ENCODE measurements around the gene F2RL1. TPM values are rescaled to one million over a fixed set of nuclear protein-coding genes. Genes with fewer than 3 reads are reported as not detected.

The F2RL1 gene
- total RNA-seq, 1 experiment from 2014 or later, result 37.3 TPM

GRCh38 chr5:76800579-76800978 lies 18.3 kb upstream of the F2RL1 start (continued):
- TF ChIP-seq, protein P1, sequence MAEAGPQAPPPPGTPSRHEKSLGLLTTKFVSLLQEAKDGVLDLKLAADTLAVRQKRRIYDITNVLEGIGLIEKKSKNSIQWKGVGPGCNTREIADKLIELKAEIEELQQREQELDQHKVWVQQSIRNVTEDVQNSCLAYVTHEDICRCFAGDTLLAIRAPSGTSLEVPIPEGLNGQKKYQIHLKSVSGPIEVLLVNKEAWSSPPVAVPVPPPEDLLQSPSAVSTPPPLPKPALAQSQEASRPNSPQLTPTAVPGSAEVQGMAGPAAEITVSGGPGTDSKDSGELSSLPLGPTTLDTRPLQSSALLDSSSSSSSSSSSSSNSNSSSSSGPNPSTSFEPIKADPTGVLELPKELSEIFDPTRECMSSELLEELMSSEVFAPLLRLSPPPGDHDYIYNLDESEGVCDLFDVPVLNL (CRISPR knock-in tag; IDR thresholded peaks at IDR 0.05; ENCODE audit: borderline replicate concordance, low read depth), result no peak
- TF ChIP-seq ZNF219 (CRISPR knock-in tag; IDR thresholded peaks at IDR 0.05; ENCODE audit: borderline replicate concordance), result no peak
- no peak for TF ChIP-seq FOXP4 (CRISPR knock-in tag; IDR thresholded peaks at IDR 0.05)
- TF ChIP-seq, protein P2, sequence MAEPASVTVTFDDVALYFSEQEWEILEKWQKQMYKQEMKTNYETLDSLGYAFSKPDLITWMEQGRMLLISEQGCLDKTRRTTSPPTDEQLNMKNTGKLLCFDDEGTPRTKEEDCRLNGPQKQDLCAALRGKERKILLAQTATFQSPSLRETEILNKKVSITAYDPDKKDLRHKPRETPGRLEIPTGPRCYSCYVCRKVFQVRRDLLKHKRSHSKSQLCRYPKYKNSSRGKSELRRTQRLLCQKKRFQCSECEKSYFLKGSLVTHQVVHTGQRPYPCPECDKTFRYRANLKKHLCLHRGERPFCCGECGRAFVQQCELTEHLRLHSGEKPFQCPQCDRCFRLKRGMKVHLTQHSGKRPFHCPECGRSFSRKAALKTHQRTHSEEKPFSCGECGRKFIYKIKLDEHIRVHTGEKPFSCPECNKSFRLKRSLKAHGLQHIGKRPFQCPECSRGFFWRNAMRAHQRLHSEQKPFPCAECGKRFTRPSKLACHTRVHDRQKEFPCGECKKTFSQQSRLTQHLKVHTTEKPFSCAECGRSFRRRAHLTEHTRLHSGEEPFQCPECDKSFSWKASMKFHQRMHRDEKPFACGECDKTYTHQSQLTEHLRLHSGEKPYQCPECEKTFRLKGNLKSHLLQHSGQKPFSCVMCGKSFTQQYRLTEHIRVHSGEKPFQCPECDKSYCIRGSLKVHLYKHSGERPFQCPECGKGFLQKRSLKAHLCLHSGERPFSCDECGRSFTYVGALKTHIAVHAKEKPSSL (CRISPR knock-in tag; conservative IDR thresholded peaks at IDR 0.05), result no peak
- no peak for TF ChIP-seq MXD4 (CRISPR knock-in tag; IDR thresholded peaks at IDR 0.05; ENCODE audit: borderline replicate concordance)
- no peak for TF ChIP-seq RORB (CRISPR knock-in tag; IDR thresholded peaks at IDR 0.05)
- TF ChIP-seq ATF1 (CRISPR knock-in tag; IDR thresholded peaks at IDR 0.05), result no peak
- TF ChIP-seq NR2C2 (CRISPR knock-in tag; IDR thresholded peaks at IDR 0.05), result no peak
- TF ChIP-seq ZNF138 (CRISPR knock-in tag; conservative IDR thresholded peaks at IDR 0.05), result no peak
- TF ChIP-seq FOXK1 (CRISPR knock-in tag; IDR thresholded peaks at IDR 0.05), result no peak
- TF ChIP-seq, protein P3, sequence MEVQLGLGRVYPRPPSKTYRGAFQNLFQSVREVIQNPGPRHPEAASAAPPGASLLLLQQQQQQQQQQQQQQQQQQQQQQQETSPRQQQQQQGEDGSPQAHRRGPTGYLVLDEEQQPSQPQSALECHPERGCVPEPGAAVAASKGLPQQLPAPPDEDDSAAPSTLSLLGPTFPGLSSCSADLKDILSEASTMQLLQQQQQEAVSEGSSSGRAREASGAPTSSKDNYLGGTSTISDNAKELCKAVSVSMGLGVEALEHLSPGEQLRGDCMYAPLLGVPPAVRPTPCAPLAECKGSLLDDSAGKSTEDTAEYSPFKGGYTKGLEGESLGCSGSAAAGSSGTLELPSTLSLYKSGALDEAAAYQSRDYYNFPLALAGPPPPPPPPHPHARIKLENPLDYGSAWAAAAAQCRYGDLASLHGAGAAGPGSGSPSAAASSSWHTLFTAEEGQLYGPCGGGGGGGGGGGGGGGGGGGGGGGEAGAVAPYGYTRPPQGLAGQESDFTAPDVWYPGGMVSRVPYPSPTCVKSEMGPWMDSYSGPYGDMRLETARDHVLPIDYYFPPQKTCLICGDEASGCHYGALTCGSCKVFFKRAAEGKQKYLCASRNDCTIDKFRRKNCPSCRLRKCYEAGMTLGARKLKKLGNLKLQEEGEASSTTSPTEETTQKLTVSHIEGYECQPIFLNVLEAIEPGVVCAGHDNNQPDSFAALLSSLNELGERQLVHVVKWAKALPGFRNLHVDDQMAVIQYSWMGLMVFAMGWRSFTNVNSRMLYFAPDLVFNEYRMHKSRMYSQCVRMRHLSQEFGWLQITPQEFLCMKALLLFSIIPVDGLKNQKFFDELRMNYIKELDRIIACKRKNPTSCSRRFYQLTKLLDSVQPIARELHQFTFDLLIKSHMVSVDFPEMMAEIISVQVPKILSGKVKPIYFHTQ (CRISPR knock-in tag; IDR thresholded peaks at IDR 0.05), result no peak
- no peak for TF ChIP-seq RELA (CRISPR knock-in tag; IDR thresholded peaks at IDR 0.05; ENCODE audit: borderline replicate concordance)
- TF ChIP-seq HMGA2 (CRISPR knock-in tag; IDR thresholded peaks at IDR 0.05), result no peak
- TF ChIP-seq, protein P4, sequence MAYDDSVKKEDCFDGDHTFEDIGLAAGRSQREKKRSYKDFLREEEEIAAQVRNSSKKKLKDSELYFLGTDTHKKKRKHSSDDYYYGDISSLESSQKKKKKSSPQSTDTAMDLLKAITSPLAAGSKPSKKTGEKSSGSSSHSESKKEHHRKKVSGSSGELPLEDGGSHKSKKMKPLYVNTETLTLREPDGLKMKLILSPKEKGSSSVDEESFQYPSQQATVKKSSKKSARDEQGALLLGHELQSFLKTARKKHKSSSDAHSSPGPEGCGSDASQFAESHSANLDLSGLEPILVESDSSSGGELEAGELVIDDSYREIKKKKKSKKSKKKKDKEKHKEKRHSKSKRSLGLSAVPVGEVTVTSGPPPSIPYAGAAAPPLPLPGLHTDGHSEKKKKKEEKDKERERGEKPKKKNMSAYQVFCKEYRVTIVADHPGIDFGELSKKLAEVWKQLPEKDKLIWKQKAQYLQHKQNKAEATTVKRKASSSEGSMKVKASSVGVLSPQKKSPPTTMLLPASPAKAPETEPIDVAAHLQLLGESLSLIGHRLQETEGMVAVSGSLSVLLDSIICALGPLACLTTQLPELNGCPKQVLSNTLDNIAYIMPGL (CRISPR knock-in tag; IDR thresholded peaks at IDR 0.05), result no peak

DNA sequence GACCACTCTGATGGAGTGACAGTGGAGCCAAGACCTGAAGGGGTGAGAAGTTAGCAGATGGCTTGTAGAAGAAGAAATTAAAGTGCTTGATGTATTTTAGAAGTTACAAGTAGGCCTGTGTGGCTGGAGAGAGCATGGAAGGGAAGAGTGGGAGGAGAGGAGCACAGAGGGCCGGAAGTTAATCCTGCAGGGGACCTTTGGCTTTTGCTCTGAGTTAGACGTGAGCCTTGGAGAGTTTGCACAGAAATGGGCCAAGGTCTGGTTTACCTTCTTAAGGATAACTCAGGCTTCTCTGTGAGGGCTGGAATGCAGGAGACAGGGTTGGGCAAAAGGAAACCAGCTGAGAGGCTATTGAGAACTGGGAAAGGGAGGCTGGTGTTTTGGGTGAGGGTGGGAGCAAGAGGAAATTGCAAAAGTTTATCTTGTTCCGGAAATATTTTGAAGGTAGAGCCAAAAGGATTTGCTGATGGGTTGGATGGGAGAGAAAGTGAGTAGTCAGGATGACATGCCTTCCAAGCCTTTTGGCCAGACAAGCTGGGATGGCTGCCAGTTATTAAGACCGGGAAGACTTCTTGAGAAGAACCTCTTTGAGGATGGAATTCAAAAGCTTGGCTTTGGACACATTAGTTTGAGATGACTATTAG lies 17.5 kb upstream of the F2RL1 start:
- POLR2A ChIA-PET, result no interaction called here
- Mint-ChIP-seq H3K36me3 (no peaks in the 10 kb centered on the region), H3K4me1 (peaks cover 36% of the 10 kb centered on the region), H3K4me3 (no peak overlapping the region), H3K9me3 (peaks cover 4% of the 10 kb centered on the region), H3K27me3 (ENCODE audit: low read depth) (no peaks in the 10 kb centered on the region), H3K27ac (peak overlapping the region; percentile 12; the same call in 1 of the 2 replicates)
- DNase-seq (ENCODE audit: low spot score) (no peak), ATAC-seq (no peak)
- CTCF ChIA-PET, result no interaction called here
- TF ChIP-seq TEAD4 (CRISPR knock-in tag; IDR thresholded peaks at IDR 0.05) (no peak), MLX (CRISPR knock-in tag; IDR thresholded peaks at IDR 0.05) (no peak), ATF3 (CRISPR knock-in tag; conservative IDR thresholded peaks at IDR 0.05) (no peak), RORB (CRISPR knock-in tag; IDR thresholded peaks at IDR 0.05) (no peak), GRHL2 (CRISPR knock-in tag; IDR thresholded peaks at IDR 0.05; ENCODE audit: insufficient replicate concordance, severe bottlenecking) (no peak), CREM (CRISPR knock-in tag; IDR thresholded peaks at IDR 0.05) (no peak), ZNF263 (CRISPR knock-in tag; IDR thresholded peaks at IDR 0.05; ENCODE audit: low read depth) (no peak), ZNF219 (CRISPR knock-in tag; IDR thresholded peaks at IDR 0.05; ENCODE audit: borderline replicate concordance) (no peak), EMX1 (CRISPR knock-in tag; IDR thresholded peaks at IDR 0.05) (no peak)
- TF ChIP-seq, protein P5, sequence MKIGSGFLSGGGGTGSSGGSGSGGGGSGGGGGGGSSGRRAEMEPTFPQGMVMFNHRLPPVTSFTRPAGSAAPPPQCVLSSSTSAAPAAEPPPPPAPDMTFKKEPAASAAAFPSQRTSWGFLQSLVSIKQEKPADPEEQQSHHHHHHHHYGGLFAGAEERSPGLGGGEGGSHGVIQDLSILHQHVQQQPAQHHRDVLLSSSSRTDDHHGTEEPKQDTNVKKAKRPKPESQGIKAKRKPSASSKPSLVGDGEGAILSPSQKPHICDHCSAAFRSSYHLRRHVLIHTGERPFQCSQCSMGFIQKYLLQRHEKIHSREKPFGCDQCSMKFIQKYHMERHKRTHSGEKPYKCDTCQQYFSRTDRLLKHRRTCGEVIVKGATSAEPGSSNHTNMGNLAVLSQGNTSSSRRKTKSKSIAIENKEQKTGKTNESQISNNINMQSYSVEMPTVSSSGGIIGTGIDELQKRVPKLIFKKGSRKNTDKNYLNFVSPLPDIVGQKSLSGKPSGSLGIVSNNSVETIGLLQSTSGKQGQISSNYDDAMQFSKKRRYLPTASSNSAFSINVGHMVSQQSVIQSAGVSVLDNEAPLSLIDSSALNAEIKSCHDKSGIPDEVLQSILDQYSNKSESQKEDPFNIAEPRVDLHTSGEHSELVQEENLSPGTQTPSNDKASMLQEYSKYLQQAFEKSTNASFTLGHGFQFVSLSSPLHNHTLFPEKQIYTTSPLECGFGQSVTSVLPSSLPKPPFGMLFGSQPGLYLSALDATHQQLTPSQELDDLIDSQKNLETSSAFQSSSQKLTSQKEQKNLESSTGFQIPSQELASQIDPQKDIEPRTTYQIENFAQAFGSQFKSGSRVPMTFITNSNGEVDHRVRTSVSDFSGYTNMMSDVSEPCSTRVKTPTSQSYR (CRISPR knock-in tag; IDR thresholded peaks at IDR 0.05), result no peak
